Vagina (tissue), 2 donors: ENCODE results near the gene TMX4.

Source experiments
- POLR2A ChIP-seq, 2 donors: fragments of 450-650 bp; IDR thresholded peaks; one replicate each; pipeline ENCODE4 v1.6.1; 2017; ENCODE audit warnings: antibody characterized with exemption in 2 of 2, mild to moderate bottlenecking in 2 of 2, moderate library complexity in 2 of 2
- TF ChIP-seq, protein P1 (sequence below), 3 experiments: fragments of 450-650 bp in 2 of 3; fragments of 200-600 bp in 1 of 3; sonication (generic) in 1 of 3; IDR thresholded peaks; one replicate each; pipeline ENCODE4 v1.5.1; 2017 to 2019; ENCODE audit warnings: antibody characterized with exemption in 3 of 3, mild to moderate bottlenecking in 2 of 3, moderate library complexity in 2 of 3

- TF ChIP-seq, protein P1, sequence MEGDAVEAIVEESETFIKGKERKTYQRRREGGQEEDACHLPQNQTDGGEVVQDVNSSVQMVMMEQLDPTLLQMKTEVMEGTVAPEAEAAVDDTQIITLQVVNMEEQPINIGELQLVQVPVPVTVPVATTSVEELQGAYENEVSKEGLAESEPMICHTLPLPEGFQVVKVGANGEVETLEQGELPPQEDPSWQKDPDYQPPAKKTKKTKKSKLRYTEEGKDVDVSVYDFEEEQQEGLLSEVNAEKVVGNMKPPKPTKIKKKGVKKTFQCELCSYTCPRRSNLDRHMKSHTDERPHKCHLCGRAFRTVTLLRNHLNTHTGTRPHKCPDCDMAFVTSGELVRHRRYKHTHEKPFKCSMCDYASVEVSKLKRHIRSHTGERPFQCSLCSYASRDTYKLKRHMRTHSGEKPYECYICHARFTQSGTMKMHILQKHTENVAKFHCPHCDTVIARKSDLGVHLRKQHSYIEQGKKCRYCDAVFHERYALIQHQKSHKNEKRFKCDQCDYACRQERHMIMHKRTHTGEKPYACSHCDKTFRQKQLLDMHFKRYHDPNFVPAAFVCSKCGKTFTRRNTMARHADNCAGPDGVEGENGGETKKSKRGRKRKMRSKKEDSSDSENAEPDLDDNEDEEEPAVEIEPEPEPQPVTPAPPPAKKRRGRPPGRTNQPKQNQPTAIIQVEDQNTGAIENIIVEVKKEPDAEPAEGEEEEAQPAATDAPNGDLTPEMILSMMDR (IDR thresholded peaks at IDR 0.05), result no peak
- no peak for TF ChIP-seq POLR2A (IDR thresholded peaks at IDR 0.05)
These were observed 42.4 kb upstream of the TMX4 start for GRCh38 chr20:8061861-8062518.
